Measurements from ENCODE around the gene NEUROD1.
"Not testable (repeated sequence)": the region's sequence is repeated elsewhere in the genome, so short reads cannot be mapped to it uniquely, and the experiment has no call there.

Gene NEUROD1

GRCh38 chr2:181680055-181680936, at the start of gene NEUROD1:
Gene NEUROD1, minus strand, starts transcription at chr2:181680517. Its CDS starts 1,657 bp downstream, at chr2:181678860.
- DNase-seq: no peak

DNA sequence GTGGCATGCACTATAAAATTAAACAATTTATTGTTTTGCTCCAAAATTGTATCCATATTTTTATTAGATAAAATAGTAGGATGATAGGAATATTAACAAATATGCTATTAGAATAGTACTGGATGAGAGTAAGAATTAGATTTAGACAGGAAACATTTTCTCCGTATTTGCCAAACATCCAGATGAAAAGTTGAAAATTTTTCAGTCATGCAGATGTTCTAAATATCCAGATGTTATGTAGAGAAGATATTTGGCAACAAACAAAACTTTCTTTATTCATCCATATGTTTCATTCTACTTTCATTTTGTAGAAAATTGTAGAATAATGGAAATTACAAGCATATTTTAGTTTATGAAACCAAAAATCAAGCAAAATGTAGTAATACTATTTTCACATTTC, 45.2 kb upstream of the NEUROD1 start:
- DNase-seq: no peak

GRCh38 chr2:181724662-181725061, 44.3 kb upstream of the NEUROD1 start:
- no peak for DNase-seq

DNA sequence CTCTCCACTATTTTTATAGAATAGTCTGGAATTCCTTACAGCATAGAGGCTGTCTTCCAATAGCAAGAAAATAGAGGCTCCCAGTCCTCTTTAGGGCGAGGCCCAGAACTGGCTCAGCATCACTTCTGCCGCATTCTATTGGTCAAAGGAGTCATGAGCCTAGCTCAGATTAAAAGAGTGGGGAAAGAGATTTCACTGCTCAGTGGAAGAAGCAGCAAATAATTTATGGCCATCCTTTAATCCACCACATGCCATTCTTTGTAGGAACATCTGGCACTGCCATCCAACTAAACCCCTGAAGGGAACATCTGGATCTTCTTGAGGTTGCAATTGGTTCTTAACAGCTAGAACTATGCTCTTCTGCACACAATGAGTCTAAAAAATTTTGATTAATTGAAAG, 43.4 kb upstream of the NEUROD1 start:
- no peak for DNase-seq

DNA sequence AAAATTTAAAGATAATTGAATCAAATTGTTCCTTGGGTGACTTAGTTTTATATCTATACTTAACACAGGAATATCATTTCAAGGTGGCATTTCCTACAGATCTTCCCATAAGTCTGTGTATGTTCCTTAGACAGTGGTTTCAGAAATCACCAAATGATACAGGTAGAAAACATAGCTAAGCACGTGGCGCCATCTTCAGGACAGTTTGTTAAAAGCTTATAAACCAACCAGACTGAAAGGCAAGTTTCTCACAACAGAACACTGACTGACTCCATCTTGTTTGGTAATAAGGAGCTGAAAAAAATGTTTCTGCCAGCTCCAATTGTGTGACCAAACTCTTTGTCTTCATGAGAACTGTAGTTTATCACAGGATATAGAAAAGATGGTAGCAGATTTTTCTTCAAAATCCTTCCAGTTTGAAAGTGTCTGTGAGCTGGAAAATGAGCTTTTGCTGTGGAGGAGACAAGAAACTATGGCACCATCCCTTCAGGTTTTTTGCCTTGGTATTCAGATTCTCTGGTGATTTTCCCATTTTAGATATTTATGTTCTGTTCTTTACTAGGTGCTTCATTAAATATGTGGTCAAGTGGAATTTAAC, 34.8 kb upstream of the NEUROD1 start:
- peak; percentile 75 for DNase-seq

- not testable (repeated sequence) for DNase-seq
Measured at GRCh38 chr2:181711051-181711450, 30.7 kb upstream of the NEUROD1 start.

DNA sequence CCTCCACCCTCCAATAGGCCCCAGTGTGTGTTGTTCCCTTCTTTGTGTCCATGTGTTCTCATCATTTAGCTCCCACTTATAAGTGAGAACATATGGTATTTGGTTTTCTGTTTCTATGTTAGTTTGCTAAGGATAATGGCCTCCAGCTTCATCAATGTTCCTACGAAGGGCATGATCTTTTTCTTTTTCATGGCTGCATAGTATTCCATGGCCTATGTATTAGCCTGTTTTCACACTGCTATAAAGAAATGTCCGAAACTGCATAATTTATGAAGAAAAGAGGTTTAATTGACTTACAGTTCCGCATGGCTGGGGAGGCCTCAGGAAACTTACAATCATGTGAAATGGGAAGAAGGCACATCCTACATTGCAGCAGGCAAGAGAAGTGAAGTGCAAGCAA, 22.2 kb upstream of the NEUROD1 start:
- not testable (repeated sequence) for DNase-seq

- no peak for DNase-seq
Measured at GRCh38 chr2:181698223-181698622, 17.9 kb upstream of the NEUROD1 start.

DNA sequence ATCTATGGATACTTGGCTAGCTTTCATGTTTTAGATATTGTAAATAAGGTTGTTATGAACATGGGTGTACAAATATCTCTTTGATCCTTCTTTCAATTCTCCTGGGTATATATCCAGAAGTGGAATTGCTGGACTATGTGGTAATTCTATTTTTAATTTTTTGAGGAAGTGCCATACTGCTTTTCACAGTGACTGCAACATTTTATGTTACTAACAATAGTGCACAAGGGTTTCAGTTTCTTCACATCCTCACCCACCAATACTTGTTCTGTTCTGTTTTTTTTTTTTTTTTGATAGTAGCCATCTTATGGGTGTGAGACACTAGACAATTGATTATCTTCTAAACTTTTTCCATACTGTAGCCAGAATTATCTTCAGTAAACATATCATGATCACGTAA, 17.3 kb upstream of the NEUROD1 start:
- no peak for DNase-seq

DNA sequence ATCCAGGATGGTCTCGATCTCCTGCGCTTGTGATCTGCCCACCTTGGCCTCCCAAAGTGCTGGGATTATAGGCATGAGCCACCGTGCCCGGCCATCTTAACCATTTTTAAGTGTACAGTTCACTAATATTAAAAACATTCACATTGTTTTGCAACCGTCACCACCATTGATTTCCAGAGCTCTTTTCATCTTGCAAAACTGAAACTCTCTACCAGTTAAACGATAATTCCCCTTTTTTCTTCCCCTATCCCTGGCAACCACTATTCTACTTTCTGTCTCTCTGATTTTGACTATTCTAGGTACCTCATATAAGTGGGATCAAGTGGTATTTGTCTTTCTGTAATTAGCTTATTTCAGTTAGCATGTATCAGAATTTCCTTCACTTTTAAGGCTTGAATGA, 16.8 kb upstream of the NEUROD1 start:
- no peak for DNase-seq

DNA sequence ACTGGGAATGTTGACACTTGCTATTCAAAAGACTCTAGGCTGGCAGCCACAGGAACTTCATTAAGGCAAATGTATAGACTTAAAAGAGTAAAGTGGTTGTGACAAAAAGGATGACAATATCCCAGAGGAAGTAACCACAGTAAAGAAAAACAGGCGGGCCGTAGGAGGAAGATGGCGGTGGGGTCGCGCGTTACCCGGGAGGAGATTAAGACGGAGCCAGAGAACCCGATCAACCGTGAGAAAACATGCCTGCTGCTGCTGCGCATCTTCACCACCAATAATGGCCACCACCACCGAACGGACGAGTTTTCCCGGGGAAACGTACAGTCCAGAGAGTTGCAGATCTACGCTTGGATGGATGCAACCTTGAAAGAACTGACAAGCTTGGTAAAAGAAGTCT, 14.0 kb upstream of the NEUROD1 start:
- DNase-seq: no peak

- no peak for DNase-seq
Measured at GRCh38 chr2:181690860-181691259, 10.5 kb upstream of the NEUROD1 start.

DNA sequence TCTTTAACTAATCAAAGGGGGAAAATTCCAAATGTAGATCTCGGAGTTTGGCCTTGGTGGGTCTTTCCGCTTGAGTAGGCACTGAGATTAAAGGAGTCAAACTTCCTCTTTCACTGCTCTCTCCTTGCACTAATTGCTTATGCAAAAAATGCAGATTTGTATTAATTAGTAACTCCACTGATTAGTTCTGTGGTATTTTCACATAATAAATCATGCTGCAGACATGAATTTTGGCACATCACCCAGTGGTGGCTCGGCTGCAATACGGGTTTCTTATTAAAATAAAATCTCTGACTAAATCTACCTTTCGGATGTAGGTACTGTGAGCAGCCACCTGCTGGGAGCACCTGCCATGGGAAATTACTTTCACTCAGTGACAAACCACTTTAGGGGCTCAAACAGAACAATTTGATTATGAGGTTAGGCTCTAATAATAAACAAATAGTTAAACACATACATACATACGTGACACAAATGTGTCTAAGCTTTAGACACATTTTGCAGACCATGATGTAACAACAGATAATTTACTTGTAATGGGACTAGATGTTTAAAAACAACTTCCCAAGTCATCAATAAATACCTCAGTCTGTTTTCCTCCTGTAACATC, 6.4 kb upstream of the NEUROD1 start:
- DNase-seq: no peak

DNA sequence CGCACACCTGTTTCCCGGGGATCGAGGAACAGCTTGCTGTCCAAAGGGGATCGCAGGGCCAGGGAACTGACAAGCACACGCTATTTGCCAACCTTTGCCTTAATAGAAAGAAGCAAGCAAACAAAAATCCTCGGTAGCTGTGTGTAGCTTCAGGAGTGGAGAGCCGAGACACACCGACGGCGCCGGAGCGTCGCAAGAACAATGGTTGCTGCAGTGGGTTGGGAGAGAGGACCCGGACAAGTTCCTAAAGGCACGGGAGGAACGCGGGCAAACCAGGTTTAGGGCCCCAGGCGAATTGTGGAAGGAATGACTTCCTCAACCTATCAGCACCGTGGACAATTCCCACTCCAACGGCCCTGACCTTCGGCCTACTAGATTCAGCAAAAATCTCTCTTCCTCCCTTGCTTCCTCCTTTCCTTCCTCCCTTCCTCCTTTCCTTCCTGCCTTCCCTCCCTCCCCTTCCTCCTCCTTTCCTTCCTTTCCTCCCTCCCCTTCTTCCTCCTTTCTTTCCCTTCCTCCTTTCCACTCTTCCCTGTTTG, 4.9 kb upstream of the NEUROD1 start:
- no peak for DNase-seq

DNA sequence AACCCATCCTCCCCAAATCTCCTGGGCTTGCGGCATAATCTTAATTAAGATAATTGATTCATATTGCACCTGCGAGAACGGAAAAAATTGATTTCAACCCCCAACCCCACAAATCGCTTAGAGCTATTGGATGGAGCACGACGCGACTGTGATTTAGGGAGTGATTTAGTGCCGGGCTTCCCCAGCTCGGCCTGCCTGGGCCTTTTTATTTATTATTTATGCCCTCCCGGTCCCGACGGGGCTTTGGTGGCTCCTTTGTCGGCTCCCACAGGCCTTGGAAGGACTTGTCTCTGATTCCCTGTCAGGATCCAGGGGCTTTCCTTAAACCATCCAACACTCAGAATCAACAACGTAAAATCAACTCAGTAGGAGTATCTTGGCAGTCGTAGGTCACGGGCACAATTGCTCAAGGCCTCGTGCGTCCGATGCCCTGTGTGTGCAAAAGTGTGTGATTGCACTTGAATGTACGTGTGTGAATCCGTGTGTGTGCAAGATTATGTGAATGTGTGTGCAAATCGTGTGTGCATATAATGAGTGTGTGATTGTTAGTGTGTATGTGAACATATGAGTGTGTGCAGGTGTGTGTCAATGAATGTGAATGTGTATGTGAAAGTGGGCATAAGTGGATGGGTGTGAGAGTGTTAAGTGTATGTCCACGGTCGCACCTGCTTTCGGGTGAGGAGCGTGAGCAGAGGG, 4.3 kb upstream of the NEUROD1 start:
- DNase-seq: no peak

DNA sequence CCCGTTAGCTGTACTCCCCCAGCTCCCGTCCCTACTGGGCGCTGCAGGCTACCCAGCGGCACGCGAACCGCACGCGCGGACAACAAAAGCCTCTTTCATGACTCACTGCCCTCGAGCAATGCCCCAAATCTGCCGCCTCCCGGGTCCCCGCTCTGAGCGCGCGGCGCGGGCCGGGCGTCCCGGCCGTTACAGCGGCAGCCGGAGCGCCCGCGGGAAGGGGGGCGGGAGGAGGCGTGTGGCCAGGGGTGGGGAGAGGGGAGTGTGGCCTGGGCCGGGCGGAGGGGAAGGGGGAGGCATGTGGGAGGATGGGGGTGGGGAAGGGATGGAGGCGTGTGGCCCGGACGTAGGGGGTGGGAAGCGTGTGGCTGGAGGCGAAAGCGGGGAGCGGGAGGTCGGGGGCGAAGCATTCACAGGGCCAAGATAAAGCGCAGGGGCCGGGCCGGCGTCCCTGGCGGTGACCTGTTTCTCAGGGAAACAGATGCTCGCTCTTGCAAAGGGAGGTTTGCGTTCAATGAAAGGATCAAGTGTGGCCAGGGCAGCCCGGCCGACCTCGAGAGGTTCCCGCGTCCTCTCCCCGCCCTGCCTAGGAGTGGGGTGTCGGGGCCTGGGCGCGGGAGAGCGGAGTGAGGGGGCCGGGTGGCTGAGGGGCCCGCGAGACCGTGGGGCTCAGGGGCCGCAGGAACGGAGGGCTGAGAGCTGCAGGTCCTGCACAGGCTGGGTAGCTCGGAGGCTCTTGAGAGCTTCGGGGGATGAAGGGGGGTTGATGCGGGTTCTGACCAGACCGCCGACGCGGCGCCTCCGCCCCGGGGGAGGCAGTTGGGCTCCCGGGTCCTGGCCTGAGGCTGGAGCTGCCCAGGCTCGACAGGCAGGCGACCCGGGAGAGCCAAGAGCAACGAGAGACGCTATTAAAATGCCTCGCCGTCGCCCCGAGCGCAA, 3.5 kb upstream of the NEUROD1 start:
- DNase-seq: no peak

- DNase-seq: no peak
Measured at GRCh38 chr2:181682795-181683517, 2.6 kb upstream of the NEUROD1 start.

GRCh38 chr2:181682026-181682789, 1.9 kb upstream of the NEUROD1 start:
- DNase-seq: no peak

DNA sequence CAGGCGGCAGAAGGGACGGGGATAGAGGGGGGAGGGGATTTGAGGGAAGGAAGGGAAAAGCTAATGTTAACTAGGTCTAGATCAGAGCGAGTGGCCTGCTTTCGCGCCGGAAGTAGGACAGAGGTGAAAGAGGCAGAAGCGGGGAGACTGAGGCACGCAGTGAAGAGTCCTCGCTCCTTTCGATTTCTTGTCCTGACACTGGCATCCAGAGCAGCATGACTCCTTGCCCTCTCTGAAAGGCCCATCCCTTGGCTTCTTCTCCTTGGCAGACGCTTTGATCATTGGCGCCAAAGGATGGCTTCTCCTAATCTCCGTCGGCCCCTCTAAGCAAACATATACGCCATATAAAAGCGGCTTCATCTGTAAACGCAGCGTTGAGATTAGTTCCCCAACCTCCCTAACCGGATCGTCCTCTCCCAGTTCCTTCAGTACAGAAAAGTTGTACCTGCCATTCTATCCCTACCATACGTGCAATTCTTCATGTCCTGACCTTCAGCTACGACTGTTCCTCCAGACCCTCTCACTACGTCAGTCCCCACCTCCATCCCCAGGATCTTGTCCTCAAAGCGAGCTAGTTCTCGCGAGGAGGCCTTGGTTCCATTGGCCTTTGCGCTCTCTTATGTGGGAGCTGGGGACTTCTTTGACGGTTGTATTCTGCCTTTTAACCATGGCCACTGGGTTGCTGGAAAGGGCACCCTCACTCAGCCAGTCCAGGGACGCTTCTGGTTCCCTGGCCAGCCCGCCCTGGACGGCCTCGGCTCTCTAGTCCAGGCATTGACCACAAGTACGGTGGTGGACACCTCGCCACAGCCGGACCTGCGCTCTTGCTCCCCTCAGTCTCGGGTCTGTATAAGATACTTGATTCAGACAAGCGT, 857 bp upstream of the NEUROD1 start:
- no peak for DNase-seq
